Activated CD4-positive, alpha-beta T cell treated with anti-CD3 and anti-CD28 coated beads, Interleukin-2, amount 10 ng/mL, durations not matched to agents 24 days and 14 days (primary cell): ENCODE data around the gene PDE8A. TPM values are rescaled to one million over a fixed set of nuclear protein-coding genes. Genes with fewer than 3 reads are reported as not detected.

Source experiments
- DNase-seq: peaks from one replicate; pipeline ENCODE4 v3.0.0; 2022
- H3K27ac Mint-ChIP-seq: one replicate; pipeline ENCODE4 v1.8.0; 2022; ENCODE audit warnings: mild to moderate bottlenecking, mixed read lengths
- H3K27me3 Mint-ChIP-seq: one replicate; pipeline ENCODE4 v1.8.0; 2022; ENCODE audit warnings: mixed read lengths
- H3K36me3 Mint-ChIP-seq: one replicate; pipeline ENCODE4 v1.8.0; 2022; ENCODE audit warnings: low read depth, mild to moderate bottlenecking, mixed read lengths
- H3K4me1 Mint-ChIP-seq: one replicate; pipeline ENCODE4 v1.8.0; 2021; ENCODE audit warnings: mixed read lengths
- H3K4me3 Mint-ChIP-seq: one replicate; pipeline ENCODE4 v1.8.0; 2022; ENCODE audit warnings: mild to moderate bottlenecking, moderate library complexity, mixed read lengths
- H3K9me3 Mint-ChIP-seq: one replicate; pipeline ENCODE4 v1.8.0; 2021; ENCODE audit warnings: mixed read lengths
- intact Hi-C: fragments of 100-400 bp; cut with micrococcal nuclease; formaldehyde crosslinking; loops from one replicate; pipeline ENCODE4 v1.15.1; 2023
- total RNA-seq: library from RNA; stranded (reverse); gene quantifications from 2 replicates; pipeline ENCODE4 v1.2.3, GENCODE V29; 2022

PDE8A gene
- total RNA-seq, 1 donor from 2014 or later = 21.1 TPM

DNA sequence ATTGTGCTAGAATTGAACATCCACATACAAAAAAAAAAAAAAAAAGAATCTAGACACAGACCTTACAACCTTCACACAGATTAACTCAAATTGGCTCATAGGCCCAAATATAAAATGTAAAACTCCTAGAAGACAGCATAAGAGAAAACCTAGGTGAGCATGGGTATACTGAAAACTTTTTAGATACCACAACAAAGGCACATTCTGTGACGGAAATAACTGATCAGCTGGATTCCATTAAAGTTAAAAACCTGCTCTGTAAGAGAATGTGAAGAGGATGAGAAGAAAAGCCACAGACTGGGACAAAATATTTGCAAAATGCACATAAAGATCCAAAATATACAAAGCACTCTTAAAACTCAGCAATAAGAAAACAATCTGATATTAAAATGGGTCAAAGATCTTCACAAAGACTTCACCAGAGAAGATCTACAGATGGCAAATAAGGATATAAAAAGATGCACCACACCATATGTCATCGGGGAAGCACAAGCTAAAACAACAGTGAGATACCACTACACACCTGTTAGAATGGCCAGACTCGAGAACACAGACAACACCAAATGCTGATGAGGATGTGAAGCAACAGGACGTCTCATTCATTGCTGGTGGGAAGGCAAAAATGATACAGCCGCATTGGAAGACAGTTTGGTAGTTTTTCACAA lies 167.9 kb downstream of the PDE8A start:
- peaks cover 2% of the 10 kb centered on the region for H3K27me3 Mint-ChIP-seq
- DNase-seq = no peak
- H3K4me1 Mint-ChIP-seq = peaks cover 11% of the 10 kb centered on the region
- H3K27ac Mint-ChIP-seq = no peak overlapping the region
- H3K9me3 Mint-ChIP-seq = peaks cover 9% of the 10 kb centered on the region
- H3K4me3 Mint-ChIP-seq = no peak overlapping the region
- H3K36me3 Mint-ChIP-seq = no peaks in the 10 kb centered on the region
- intact Hi-C loops = no loop called here

DNA sequence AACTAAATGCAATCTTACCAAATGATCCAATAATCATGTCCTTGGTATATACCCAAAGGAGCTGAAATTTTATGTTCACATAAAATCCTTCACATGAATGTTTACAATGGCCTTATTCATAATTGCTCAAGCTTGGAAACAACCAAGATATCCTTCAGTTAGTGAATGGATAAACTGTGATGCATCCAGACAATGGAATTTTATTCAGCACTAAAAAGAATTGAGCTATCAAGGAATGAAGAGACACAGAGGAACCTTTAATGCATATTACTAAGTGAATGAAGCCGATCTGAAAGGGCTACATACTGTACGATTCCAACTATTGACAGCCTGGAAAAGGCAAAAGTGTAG lies 168.4 kb downstream of the PDE8A start:
- Mint-ChIP-seq H3K9me3 (peaks cover 9% of the 10 kb centered on the region), H3K4me1 (peaks cover 11% of the 10 kb centered on the region), H3K36me3 (no peaks in the 10 kb centered on the region), H3K27ac (no peak overlapping the region), H3K4me3 (no peak overlapping the region), H3K27me3 (peaks cover 2% of the 10 kb centered on the region)
- no peak for DNase-seq
- intact Hi-C loops = no loop called here

DNA sequence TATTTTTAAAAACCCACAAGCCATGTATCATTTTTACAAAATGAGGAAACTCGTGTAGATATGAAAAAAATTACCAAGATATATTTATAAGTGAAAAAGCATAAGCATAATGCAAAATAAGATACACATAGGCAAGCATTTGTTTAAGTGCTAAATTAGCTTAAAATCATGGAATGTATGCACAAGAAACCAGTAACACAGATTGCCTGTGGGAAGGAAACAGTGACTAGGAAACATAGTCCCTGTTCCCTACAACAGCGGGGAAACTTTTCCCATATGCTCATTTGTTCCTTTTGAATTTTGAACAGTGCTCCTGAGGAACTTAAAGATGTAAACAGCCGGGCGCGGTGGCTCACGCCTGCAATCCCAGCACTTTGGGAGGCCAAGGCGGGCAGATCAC lies 169.5 kb downstream of the PDE8A start:
- DNase-seq = no peak
- H3K27me3 Mint-ChIP-seq = peaks cover 4% of the 10 kb centered on the region
- no peaks in the 10 kb centered on the region for H3K36me3 Mint-ChIP-seq
- peaks cover 11% of the 10 kb centered on the region for H3K4me1 Mint-ChIP-seq
- no peak overlapping the region for H3K27ac Mint-ChIP-seq
- H3K4me3 Mint-ChIP-seq = no peak overlapping the region
- peaks cover 9% of the 10 kb centered on the region for H3K9me3 Mint-ChIP-seq
- intact Hi-C loops = no loop called here

DNA sequence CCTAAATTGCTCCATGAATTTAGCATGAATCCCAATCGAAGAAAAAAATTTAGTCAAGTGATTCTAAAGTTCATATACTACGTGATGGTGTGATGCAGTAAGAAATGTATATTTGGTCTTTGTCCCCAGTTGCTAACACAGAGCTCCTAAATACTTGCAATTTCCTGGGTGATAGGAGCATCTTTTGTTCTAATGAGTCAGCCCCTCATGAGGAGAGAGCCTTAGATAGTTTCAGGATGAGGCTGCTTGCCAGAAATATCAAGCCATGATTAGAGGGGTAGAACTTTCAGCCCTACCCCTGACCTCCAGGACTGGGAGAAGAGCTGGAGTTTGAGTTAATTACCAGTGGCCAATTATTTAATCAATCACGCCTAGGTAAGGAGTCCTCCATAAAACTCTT lies 170.2 kb downstream of the PDE8A start:
- peaks cover 11% of the 10 kb centered on the region for H3K4me1 Mint-ChIP-seq
- DNase-seq = no peak
- intact Hi-C loops = no loop called here
- H3K4me3 Mint-ChIP-seq = no peak overlapping the region
- no peaks in the 10 kb centered on the region for H3K36me3 Mint-ChIP-seq
- peaks cover 9% of the 10 kb centered on the region for H3K9me3 Mint-ChIP-seq
- H3K27me3 Mint-ChIP-seq = peaks cover 7% of the 10 kb centered on the region
- no peak overlapping the region for H3K27ac Mint-ChIP-seq

GRCh38 chr15:85154061-85154460 lies 172.4 kb downstream of the PDE8A start:
- DNase-seq = no peak
- peaks cover 13% of the 10 kb centered on the region for H3K9me3 Mint-ChIP-seq
- no peaks in the 10 kb centered on the region for H3K36me3 Mint-ChIP-seq
- H3K27ac Mint-ChIP-seq = no peak overlapping the region
- H3K4me3 Mint-ChIP-seq = no peak overlapping the region
- peaks cover 16% of the 10 kb centered on the region for H3K27me3 Mint-ChIP-seq
- peaks cover 9% of the 10 kb centered on the region for H3K4me1 Mint-ChIP-seq
- intact Hi-C loops = no loop called here

- intact Hi-C loops = no loop called here
- H3K36me3 Mint-ChIP-seq = no peaks in the 10 kb centered on the region
- H3K4me1 Mint-ChIP-seq = peaks cover 2% of the 10 kb centered on the region
- no peak overlapping the region for H3K27ac Mint-ChIP-seq
- DNase-seq = no peak
- H3K4me3 Mint-ChIP-seq = no peak overlapping the region
- peaks cover 19% of the 10 kb centered on the region for H3K27me3 Mint-ChIP-seq
- H3K9me3 Mint-ChIP-seq = peaks cover 13% of the 10 kb centered on the region
Measured at GRCh38 chr15:85155360-85155759, 173.7 kb downstream of the PDE8A start.

- H3K27me3 Mint-ChIP-seq = peaks cover 19% of the 10 kb centered on the region
- H3K4me3 Mint-ChIP-seq = no peak overlapping the region
- DNase-seq = no peak
- no peak overlapping the region for H3K27ac Mint-ChIP-seq
- H3K9me3 Mint-ChIP-seq = peaks cover 13% of the 10 kb centered on the region
- peaks cover 2% of the 10 kb centered on the region for H3K4me1 Mint-ChIP-seq
- no peaks in the 10 kb centered on the region for H3K36me3 Mint-ChIP-seq
- intact Hi-C loops = no loop called here
Measured at GRCh38 chr15:85155857-85156256, 174.2 kb downstream of the PDE8A start.

- no peak overlapping the region for H3K27ac Mint-ChIP-seq
Measured at GRCh38 chr15:85157344-85157743, 175.7 kb downstream of the PDE8A start.

GRCh38 chr15:85162237-85162636 lies 180.6 kb downstream of the PDE8A start:
- Mint-ChIP-seq H3K27me3 (peaks cover 28% of the 10 kb centered on the region), H3K9me3 (peaks cover 9% of the 10 kb centered on the region), H3K4me1 (no peaks in the 10 kb centered on the region), H3K36me3 (no peaks in the 10 kb centered on the region), H3K4me3 (no peak overlapping the region), H3K27ac (no peak overlapping the region)
- DNase-seq = no peak
- intact Hi-C loops = no loop called here

More at GRCh38 chr15:85157344-85157743, 175.7 kb downstream of the PDE8A start:
- H3K36me3 Mint-ChIP-seq = no peaks in the 10 kb centered on the region
- peaks cover 10% of the 10 kb centered on the region for H3K9me3 Mint-ChIP-seq
- intact Hi-C loops = no loop called here
- H3K4me1 Mint-ChIP-seq = peaks cover 2% of the 10 kb centered on the region
- peaks cover 19% of the 10 kb centered on the region for H3K27me3 Mint-ChIP-seq
- no peak for DNase-seq
- no peak overlapping the region for H3K4me3 Mint-ChIP-seq

DNA sequence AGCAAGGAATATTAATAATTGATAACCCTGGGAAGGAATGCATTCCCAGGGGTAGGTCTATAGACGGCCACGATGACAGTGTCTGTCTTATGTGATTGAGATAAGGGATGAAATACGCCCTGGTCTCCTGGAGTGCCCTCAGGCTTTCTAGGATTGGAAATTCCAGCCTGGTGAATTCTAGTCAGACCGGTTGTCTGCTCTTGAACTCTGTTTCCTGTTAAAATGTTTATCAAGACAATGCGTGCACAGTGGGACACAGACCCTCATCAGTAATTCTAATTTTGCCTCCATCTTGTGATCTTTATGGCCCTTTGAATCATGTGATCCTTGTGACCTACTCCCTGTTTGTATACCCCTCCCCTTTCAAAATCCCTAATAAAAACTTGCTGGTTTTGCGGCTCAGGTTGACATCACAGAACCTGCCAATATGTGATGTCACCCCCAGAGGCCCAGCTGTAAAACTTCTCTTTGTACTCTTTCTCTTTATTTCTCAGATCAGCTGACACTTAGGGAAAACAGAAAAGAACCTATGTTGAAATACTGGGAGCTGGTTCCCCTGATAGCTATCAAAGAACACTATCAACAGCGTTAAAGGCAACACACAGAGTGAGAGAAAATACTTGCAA lies 183.3 kb downstream of the PDE8A start:
- H3K27me3 Mint-ChIP-seq = peaks cover 31% of the 10 kb centered on the region
- H3K4me1 Mint-ChIP-seq = no peaks in the 10 kb centered on the region
- H3K36me3 Mint-ChIP-seq = no peaks in the 10 kb centered on the region
- intact Hi-C loops = no loop called here
- H3K9me3 Mint-ChIP-seq = peaks cover 6% of the 10 kb centered on the region
- no peak overlapping the region for H3K4me3 Mint-ChIP-seq
- no peak for DNase-seq
- H3K27ac Mint-ChIP-seq = no peak overlapping the region

DNA sequence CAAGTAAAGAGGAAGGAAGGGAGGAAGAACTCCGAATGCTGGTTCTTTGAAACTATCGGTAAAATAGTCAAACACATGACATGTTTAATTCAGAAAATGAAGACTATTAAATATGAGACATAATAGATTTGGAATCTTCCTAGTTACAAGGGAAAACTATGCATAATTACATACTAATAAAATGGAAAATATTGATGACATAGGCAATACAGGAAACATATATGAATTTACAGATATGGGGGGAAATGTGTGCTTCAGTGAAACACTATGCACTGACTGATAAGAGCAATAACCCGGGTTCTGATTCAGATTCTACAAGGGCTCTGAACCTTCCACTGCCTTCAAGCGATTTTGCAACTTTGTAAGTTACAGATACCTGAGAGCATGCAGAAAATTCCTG lies 185.9 kb downstream of the PDE8A start:
- H3K9me3 Mint-ChIP-seq = peaks cover 11% of the 10 kb centered on the region
- H3K27ac Mint-ChIP-seq = no peak overlapping the region
- H3K4me3 Mint-ChIP-seq = no peak overlapping the region
- no peaks in the 10 kb centered on the region for H3K36me3 Mint-ChIP-seq
- intact Hi-C loops = no loop called here
- DNase-seq = no peak
- no peaks in the 10 kb centered on the region for H3K4me1 Mint-ChIP-seq
- H3K27me3 Mint-ChIP-seq = peaks cover 39% of the 10 kb centered on the region

- no peak overlapping the region for H3K4me3 Mint-ChIP-seq
Measured at GRCh38 chr15:85168642-85169173, 187.1 kb downstream of the PDE8A start.

GRCh38 chr15:85171736-85172135 lies 190.1 kb downstream of the PDE8A start:
- Mint-ChIP-seq H3K27me3 (peaks cover 25% of the 10 kb centered on the region), H3K36me3 (no peaks in the 10 kb centered on the region), H3K27ac (no peak overlapping the region), H3K4me1 (peaks cover 2% of the 10 kb centered on the region), H3K9me3 (peaks cover 5% of the 10 kb centered on the region), H3K4me3 (no peak overlapping the region)
- intact Hi-C loops = no loop called here
- DNase-seq = no peak

More at GRCh38 chr15:85168642-85169173, 187.1 kb downstream of the PDE8A start:
- Mint-ChIP-seq H3K4me1 (no peaks in the 10 kb centered on the region), H3K9me3 (peaks cover 11% of the 10 kb centered on the region), H3K36me3 (no peaks in the 10 kb centered on the region), H3K27me3 (peaks cover 39% of the 10 kb centered on the region), H3K27ac (no peak overlapping the region)
- intact Hi-C loops = no loop called here
- peak; percentile 68 for DNase-seq

- H3K36me3 Mint-ChIP-seq = no peaks in the 10 kb centered on the region
- peaks cover 16% of the 10 kb centered on the region for H3K27me3 Mint-ChIP-seq
- no peak overlapping the region for H3K4me3 Mint-ChIP-seq
- DNase-seq = no peak
- H3K4me1 Mint-ChIP-seq = peaks cover 2% of the 10 kb centered on the region
- intact Hi-C loops = no loop called here
- H3K27ac Mint-ChIP-seq = no peak overlapping the region
- peaks cover 5% of the 10 kb centered on the region for H3K9me3 Mint-ChIP-seq
Measured at GRCh38 chr15:85172846-85173490, 191.3 kb downstream of the PDE8A start.
